Caco-2 (cell line): ENCODE results near the gene BCCIP. TPM values are rescaled to one million over a fixed set of nuclear protein-coding genes. Genes with fewer than 3 reads are reported as not detected.

Source experiments
- BruUV-seq: library from RNA; stranded (reverse); fragments of 400-500 nt; replicated peaks from 2 replicates; lab custom pipeline; 2021; lab: Mats Ljungman, UMichigan
- CTCF ChIA-PET: fragments of 300-600 bp; sonication (Branson Sonifier 250); formaldehyde crosslinking; loops from one replicate; lab custom pipeline; 2022; ENCODE audit warnings: antibody characterized with exemption; lab: Charles Lee
- POLR2A ChIA-PET: fragments of 300-600 bp; sonication (Branson Sonifier 250); formaldehyde crosslinking; loops from one replicate; lab custom pipeline; 2022; ENCODE audit warnings: antibody characterized with exemption; lab: Charles Lee
- DNase-seq, 2 experiments: peaks; one replicate each; pipeline versions ENCODE4 v3.0.0 to v3.0.0-alpha.2; 2020 to 2022
- H3K27me3 ChIP-seq: replicated peaks from 2 replicates; pipeline ENCODE4 v1.6.0; 2011; ENCODE audit warnings: low read length; ENCODE audit not compliant: control insufficient read depth, insufficient read depth
- H3K36me3 ChIP-seq: 2 replicates; pipeline ENCODE4 v1.5.1; 2011; ENCODE audit warnings: low read length; ENCODE audit not compliant: control insufficient read depth, insufficient read depth
- H3K4me1 ChIP-seq: fragments of 250-450 bp; sonication (Bioruptor Pico); 2 replicates; pipeline ENCODE4 v1.5.1; 2020; ENCODE audit warnings: mild to moderate bottlenecking
- H3K4me3 ChIP-seq: 2 replicates; pipeline ENCODE4 v1.5.1; 2011; ENCODE audit warnings: low read depth, mild to moderate bottlenecking, control low read depth, low read length
- H3K9me3 ChIP-seq: fragments of 250-450 bp; sonication (Bioruptor Pico); 2 replicates; pipeline ENCODE4 v1.5.1; 2020; ENCODE audit warnings: mild to moderate bottlenecking, moderate library complexity
- H3K27ac Mint-ChIP-seq: one replicate; pipeline ENCODE4 v1.8.0; 2022; ENCODE audit warnings: mixed read lengths; ENCODE audit not compliant: unreplicated experiment
- H3K27me3 Mint-ChIP-seq: one replicate; pipeline ENCODE4 v1.8.0; 2022; ENCODE audit warnings: mixed read lengths; ENCODE audit not compliant: insufficient read depth, unreplicated experiment
- H3K36me3 Mint-ChIP-seq: one replicate; pipeline ENCODE4 v1.8.0; 2022; ENCODE audit warnings: mild to moderate bottlenecking, mixed read lengths; ENCODE audit not compliant: insufficient read depth, unreplicated experiment
- H3K4me1 Mint-ChIP-seq: one replicate; pipeline ENCODE4 v1.8.0; 2022; ENCODE audit warnings: low read depth, mixed read lengths; ENCODE audit not compliant: unreplicated experiment
- H3K4me3 Mint-ChIP-seq: one replicate; pipeline ENCODE4 v1.8.0; 2022; ENCODE audit warnings: mild to moderate bottlenecking, moderate library complexity, mixed read lengths; ENCODE audit not compliant: unreplicated experiment
- H3K9me3 Mint-ChIP-seq: one replicate; pipeline ENCODE4 v1.8.0; 2022; ENCODE audit warnings: mixed read lengths; ENCODE audit not compliant: unreplicated experiment
- CTCF ChIP-seq, 2 experiments: fragments of 200-600 bp in 1 of 2; IDR thresholded peaks; 1 replicate in 1 of 2; 2 replicates in 1 of 2; pipeline versions ENCODE4 v1.5.1 to v1.8.0; 2011 to 2022; ENCODE audit warnings: antibody characterized with exemption in 1 of 2, control low read depth in 1 of 2, inconsistent platforms in 1 of 2, low read depth in 1 of 2, low read length in 1 of 2, mild to moderate bottlenecking in 1 of 2, moderate library complexity in 1 of 2; ENCODE audit not compliant: insufficient read depth in 1 of 2, severe bottlenecking in 1 of 2, unreplicated experiment in 1 of 2
- intact Hi-C: fragments of 100-400 bp; cut with micrococcal nuclease; formaldehyde crosslinking; loops from one replicate; pipeline ENCODE4 v1.10.0; 2022; ENCODE audit not compliant: unreplicated experiment
- total RNA-seq: library from RNA; stranded (reverse); gene quantifications from 2 replicates; pipeline ENCODE4 v1.2.3, GENCODE V29; 2022

BCCIP gene
- total RNA-seq, 1 experiment from 2014 or later: 91.2 TPM

- Mint-ChIP-seq H3K27ac (no peak overlapping the region), H3K36me3 (peaks cover 4% of the 10 kb centered on the region), H3K27me3 (no peaks in the 10 kb centered on the region), H3K4me1 (no peaks in the 10 kb centered on the region), H3K4me3 (no peak overlapping the region), H3K9me3 (no peaks in the 10 kb centered on the region)
- Histone ChIP-seq H3K36me3 (no peaks in the 10 kb centered on the region; the same call in 1 of the 2 replicates), H3K4me1 (peaks cover 4% of the 10 kb centered on the region; the same call in 1 of the 2 replicates), H3K9me3 (no peaks in the 10 kb centered on the region), H3K27me3 (no peaks in the 10 kb centered on the region), H3K4me3 (no peak overlapping the region)
- intact Hi-C loops: no loop called here
- no peak for TF ChIP-seq CTCF (IDR thresholded peaks at IDR 0.05; ENCODE audit: insufficient read depth in 1 of 2, low read depth in 1 of 2, low read length in 1 of 2, severe bottlenecking in 1 of 2, unreplicated experiment in 1 of 2)
- ChIA-PET CTCF (no interaction called here), POLR2A (no interaction called here)
- DNase-seq: no peak
- no TSS peak for BruUV-seq
Observed at GRCh38 chr10:125820701-125821100, 2.6 kb upstream of the BCCIP start.

GRCh38 chr10:125823663-125824251 lies 411 bp downstream of the BCCIP start:
- POLR2A ChIA-PET: interaction anchor here (0.8 to 1.2 kb wide), 2 partner anchors 58 to 104 kb away, joined by 3 to 7 read pairs; partner anchors contain the start of gene EDRF1
- H3K9me3 ChIP-seq: no peaks in the 10 kb centered on the region

GRCh38 chr10:125824736-125825135 lies 1.4 kb downstream of the BCCIP start:
- Histone ChIP-seq H3K9me3 (no peaks in the 10 kb centered on the region), H3K27me3 (no peaks in the 10 kb centered on the region), H3K36me3 (peaks cover 4% of the 10 kb centered on the region), H3K4me1 (peaks cover 4% of the 10 kb centered on the region; the same call in 1 of the 2 replicates), H3K4me3 (peak overlapping the region; percentile 73)
- Mint-ChIP-seq H3K4me3 (no peak overlapping the region), H3K27me3 (no peaks in the 10 kb centered on the region), H3K9me3 (no peaks in the 10 kb centered on the region), H3K27ac (no peak overlapping the region), H3K36me3 (peaks cover 31% of the 10 kb centered on the region), H3K4me1 (peaks cover 15% of the 10 kb centered on the region)
- CTCF ChIA-PET: no interaction called here
- no peak for DNase-seq
- POLR2A ChIA-PET: no interaction called here
- intact Hi-C loops: no loop called here
- BruUV-seq: no TSS peak
- no peak for TF ChIP-seq CTCF (IDR thresholded peaks at IDR 0.05; ENCODE audit: insufficient read depth in 1 of 2, low read depth in 1 of 2, low read length in 1 of 2, severe bottlenecking in 1 of 2, unreplicated experiment in 1 of 2)

More at GRCh38 chr10:125823663-125824251, 411 bp downstream of the BCCIP start:
- intact Hi-C loops: no loop called here
- Mint-ChIP-seq H3K4me1 (peaks cover 15% of the 10 kb centered on the region), H3K9me3 (no peaks in the 10 kb centered on the region), H3K27me3 (no peaks in the 10 kb centered on the region), H3K27ac (no peak overlapping the region), H3K4me3 (no peak overlapping the region), H3K36me3 (peaks cover 25% of the 10 kb centered on the region)
- BruUV-seq: TSS peak; percentile 72
- H3K27me3 ChIP-seq: no peaks in the 10 kb centered on the region
- peak in 1 of 2 experiments; percentile 33 for DNase-seq
- H3K36me3 ChIP-seq: peaks cover 2% of the 10 kb centered on the region
- peaks cover 4% of the 10 kb centered on the region; the same call in 1 of the 2 replicates for H3K4me1 ChIP-seq
- CTCF ChIA-PET: interaction anchor here (0.6 kb wide), 2 partner anchors 74 to 1254 kb away, joined by 3 to 7 read pairs; no protein-coding TSS in a partner anchor
- no peak for TF ChIP-seq CTCF (IDR thresholded peaks at IDR 0.05; ENCODE audit: insufficient read depth in 1 of 2, low read depth in 1 of 2, low read length in 1 of 2, severe bottlenecking in 1 of 2, unreplicated experiment in 1 of 2)
- peak overlapping the region; percentile 73 for H3K4me3 ChIP-seq
